GM12878 (cell line): ENCODE measurements around the gene SBK2. TPM values are rescaled to one million over a fixed set of nuclear protein-coding genes. Genes with fewer than 3 reads are reported as not detected.

Experiments
- BACH1 ChIP-seq: fragments of 450-650 bp; IDR thresholded peaks from 2 replicates; pipeline ENCODE4 v1.6.1; 2017; ENCODE audit warnings: mild to moderate bottlenecking, borderline replicate concordance
- BHLHE40 ChIP-seq, 2 experiments: fragments of 450-650 bp in 1 of 2; IDR thresholded peaks; 2 replicates each; pipeline ENCODE4 v1.6.1; 2011 to 2017; ENCODE audit warnings: low read depth in 2 of 2, borderline replicate concordance in 1 of 2, improper control_type of control experiment in 1 of 2, low read length in 1 of 2, mild to moderate bottlenecking in 1 of 2
- BMI1 ChIP-seq: fragments of 450-650 bp; IDR thresholded peaks from 2 replicates; pipeline ENCODE4 v1.6.1; 2016; ENCODE audit warnings: mild to moderate bottlenecking, moderate library complexity, borderline replicate concordance
- BRCA1 ChIP-seq: IDR thresholded peaks from 2 replicates; pipeline ENCODE4 v1.6.1; 2011; ENCODE audit warnings: low read depth, low read length, improper control_type of control experiment
- FOS ChIP-seq: IDR thresholded peaks from 3 replicates; pipeline ENCODE4 v1.6.1; 2011; ENCODE audit warnings: borderline replicate concordance; ENCODE audit not compliant: insufficient read length; ENCODE audit errors: extremely low read depth
- HDGF ChIP-seq: fragments of 450-650 bp; IDR thresholded peaks from 2 replicates; pipeline ENCODE4 v1.6.1; 2016; ENCODE audit warnings: antibody characterized with exemption
- IKZF2 ChIP-seq, 2 experiments: fragments of 450-650 bp; IDR thresholded peaks; 2 replicates each; pipeline ENCODE4 v1.6.1; 2017; ENCODE audit warnings: mild to moderate bottlenecking in 2 of 2, moderate library complexity in 2 of 2
- IRF4 ChIP-seq: IDR thresholded peaks from 2 replicates; pipeline ENCODE4 v1.6.1; 2011; ENCODE audit warnings: low read depth, low read length
- MYC ChIP-seq: IDR thresholded peaks from 2 replicates; pipeline ENCODE4 v1.6.1; 2011; ENCODE audit warnings: mild to moderate bottlenecking, low read length, moderate library complexity, inconsistent platforms; ENCODE audit not compliant: insufficient read depth, insufficient replicate concordance, insufficient read length, severe bottlenecking
- PML ChIP-seq: IDR thresholded peaks from 2 replicates; pipeline ENCODE4 v1.6.1; 2012; ENCODE audit warnings: low read length, inconsistent platforms
- POU2F2 ChIP-seq: IDR thresholded peaks from 3 replicates; pipeline ENCODE4 v1.6.1; 2011; ENCODE audit warnings: low read depth, mild to moderate bottlenecking, low read length, borderline replicate concordance
- SRF ChIP-seq, 2 experiments: IDR thresholded peaks; 2 replicates each; pipeline ENCODE4 v1.6.1; 2011; ENCODE audit warnings: low read depth in 2 of 2, low read length in 2 of 2, mild to moderate bottlenecking in 1 of 2, moderate library complexity in 1 of 2
- STAT1 ChIP-seq: fragments of 450-650 bp; conservative IDR thresholded peaks from 2 replicates; pipeline ENCODE4 v1.6.1; 2014; ENCODE audit warnings: antibody characterized with exemption, mild to moderate bottlenecking
- STAT3 ChIP-seq: IDR thresholded peaks from 2 replicates; pipeline ENCODE4 v1.6.1; 2011; ENCODE audit warnings: low read depth, low read length, improper control_type of control experiment
- TCF12 ChIP-seq: IDR thresholded peaks from 2 replicates; pipeline ENCODE4 v1.6.1; 2011; ENCODE audit warnings: low read depth, mild to moderate bottlenecking, low read length
- ZNF24 ChIP-seq: fragments of 450-650 bp; IDR thresholded peaks from 2 replicates; pipeline ENCODE4 v1.6.1; 2017; ENCODE audit warnings: antibody characterized with exemption, mild to moderate bottlenecking
- ZSCAN29 ChIP-seq: fragments of 450-650 bp; IDR thresholded peaks from 2 replicates; pipeline ENCODE4 v1.6.1; 2017; ENCODE audit warnings: mild to moderate bottlenecking, moderate library complexity
- polyA plus RNA-seq, 11 experiments: library from polyadenylated mRNA; depleted of rRNA in 4 of 11; unstranded in 6 of 11; stranded (reverse) in 5 of 11; fragments of >200 nt; fragmentation: Nextera tagmentation in 4 of 11; fragmentation: Illumina TruSeq in 1 of 11; extraction: Ambion mirVana in 4 of 11; extraction: Trizol in 1 of 11; gene quantifications; 1 replicate in 1 of 11; 2 replicates in 10 of 11; pipeline versions ENCODE4 v1.2.1 to v1.2.3, GENCODE V29; 2011 to 2016; ENCODE audit warnings: inconsistent platforms in 2 of 11, missing spikeins in 2 of 11, low read depth in 1 of 11
- total RNA-seq, 4 experiments: library from RNA; depleted of rRNA in 3 of 4; stranded (reverse); fragments of >200 nt in 3 of 4; fragmentation: Illumina TruSeq in 1 of 4; extraction: Trizol in 1 of 4; gene quantifications; 2 replicates each; pipeline versions ENCODE4 v1.2.1 to v1.2.3, GENCODE V29; 2013 to 2021
- TF ChIP-seq, protein P1 (sequence below): fragments of 450-650 bp; IDR thresholded peaks from 2 replicates; pipeline ENCODE4 v1.6.1; 2018; ENCODE audit warnings: mild to moderate bottlenecking, low read depth, moderate library complexity; ENCODE audit not compliant: partially characterized antibody
- TF ChIP-seq, protein P2 (sequence below): fragments of 450-650 bp; IDR thresholded peaks from 2 replicates; pipeline ENCODE4 v1.6.1; 2016; ENCODE audit warnings: mild to moderate bottlenecking
- TF ChIP-seq, protein P3 (sequence below): IDR thresholded peaks from 2 replicates; pipeline ENCODE4 v1.6.1; 2012; ENCODE audit warnings: mild to moderate bottlenecking, low read depth, low read length

SBK2 gene
- total and polyA plus RNA-seq, 10 of the 15 experiments (the other 5 are each of a cell fraction or from before 2014, with no cell fraction given), result not detected

DNA sequence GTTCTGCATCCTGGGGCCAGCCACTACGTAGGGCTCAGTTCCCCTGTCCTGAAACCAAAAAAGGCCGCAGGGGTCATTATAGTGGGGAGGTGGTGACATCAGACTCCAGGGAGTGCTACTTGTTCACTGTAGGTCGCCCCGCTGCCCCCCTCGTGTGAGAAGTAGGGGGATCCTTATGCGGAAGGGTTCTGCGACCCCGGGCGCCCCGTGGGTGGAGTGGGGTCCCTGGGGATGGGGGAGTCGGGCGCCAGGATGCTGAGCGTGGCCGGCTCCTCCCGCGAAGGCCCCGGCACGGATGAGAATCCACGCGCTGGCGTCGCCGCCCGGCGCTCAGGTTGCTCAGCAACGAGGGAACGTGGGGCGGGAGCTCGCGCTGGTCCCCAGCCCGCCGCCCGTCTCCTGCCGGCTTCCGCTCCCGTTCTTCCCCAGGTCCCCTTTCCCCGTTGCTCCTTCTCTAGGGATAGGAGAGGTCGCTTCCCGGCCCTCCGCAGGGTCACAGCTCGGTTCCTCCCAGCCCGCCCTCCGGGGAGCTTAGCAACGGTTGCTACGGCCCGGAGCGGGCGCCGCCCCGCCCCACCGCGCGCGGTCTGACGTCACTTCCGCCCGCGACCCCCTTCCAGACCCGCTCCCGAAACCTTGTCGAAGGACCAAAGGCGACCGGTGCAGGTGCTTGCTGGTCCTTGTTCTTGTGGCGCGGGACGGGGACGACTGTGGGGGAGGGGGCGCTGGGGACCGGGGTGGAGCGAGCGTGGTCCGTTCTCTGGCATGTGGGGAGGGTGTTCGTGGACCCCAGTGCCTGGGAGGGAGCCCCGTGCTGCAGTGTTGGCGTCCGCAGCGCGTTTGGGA is 52.1 kb downstream of the SBK2 start, which contains the start of gene NAT14 (continued):
- TF ChIP-seq BACH1 (peak; percentile 47; the same call in 1 of the 2 replicates), ZNF24 (no peak), IRF4 (no peak), STAT1 (no peak), BHLHE40 (IDR thresholded peaks at IDR 0.05; ENCODE audit: borderline replicate concordance in 1 of 2, low read depth in 2 of 2, low read length in 1 of 2) (0 out of 4 replicates have a peak, but pooled peaks of 1 of the 2 experiments have one; percentile 14), BMI1 (peak; percentile 81), TCF12 (no peak), BRCA1 (no peak), ZSCAN29 (no peak), POU2F2 (no peak), IKZF2 (IDR thresholded peaks at IDR 0.05) (no peak; a peak in 1 of 4 replicates), PML (no peak), SRF (IDR thresholded peaks at IDR 0.05; ENCODE audit: low read depth in 2 of 2, low read length in 2 of 2) (no peak), MYC (no peak), FOS (no peak), HDGF (no peak), STAT3 (no peak)
- TF ChIP-seq, protein P1, sequence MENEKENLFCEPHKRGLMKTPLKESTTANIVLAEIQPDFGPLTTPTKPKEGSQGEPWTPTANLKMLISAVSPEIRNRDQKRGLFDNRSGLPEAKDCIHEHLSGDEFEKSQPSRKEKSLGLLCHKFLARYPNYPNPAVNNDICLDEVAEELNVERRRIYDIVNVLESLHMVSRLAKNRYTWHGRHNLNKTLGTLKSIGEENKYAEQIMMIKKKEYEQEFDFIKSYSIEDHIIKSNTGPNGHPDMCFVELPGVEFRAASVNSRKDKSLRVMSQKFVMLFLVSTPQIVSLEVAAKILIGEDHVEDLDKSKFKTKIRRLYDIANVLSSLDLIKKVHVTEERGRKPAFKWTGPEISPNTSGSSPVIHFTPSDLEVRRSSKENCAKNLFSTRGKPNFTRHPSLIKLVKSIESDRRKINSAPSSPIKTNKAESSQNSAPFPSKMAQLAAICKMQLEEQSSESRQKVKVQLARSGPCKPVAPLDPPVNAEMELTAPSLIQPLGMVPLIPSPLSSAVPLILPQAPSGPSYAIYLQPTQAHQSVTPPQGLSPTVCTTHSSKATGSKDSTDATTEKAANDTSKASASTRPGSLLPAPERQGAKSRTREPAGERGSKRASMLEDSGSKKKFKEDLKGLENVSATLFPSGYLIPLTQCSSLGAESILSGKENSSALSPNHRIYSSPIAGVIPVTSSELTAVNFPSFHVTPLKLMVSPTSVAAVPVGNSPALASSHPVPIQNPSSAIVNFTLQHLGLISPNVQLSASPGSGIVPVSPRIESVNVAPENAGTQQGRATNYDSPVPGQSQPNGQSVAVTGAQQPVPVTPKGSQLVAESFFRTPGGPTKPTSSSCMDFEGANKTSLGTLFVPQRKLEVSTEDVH, result no peak
- TF ChIP-seq, protein P2, sequence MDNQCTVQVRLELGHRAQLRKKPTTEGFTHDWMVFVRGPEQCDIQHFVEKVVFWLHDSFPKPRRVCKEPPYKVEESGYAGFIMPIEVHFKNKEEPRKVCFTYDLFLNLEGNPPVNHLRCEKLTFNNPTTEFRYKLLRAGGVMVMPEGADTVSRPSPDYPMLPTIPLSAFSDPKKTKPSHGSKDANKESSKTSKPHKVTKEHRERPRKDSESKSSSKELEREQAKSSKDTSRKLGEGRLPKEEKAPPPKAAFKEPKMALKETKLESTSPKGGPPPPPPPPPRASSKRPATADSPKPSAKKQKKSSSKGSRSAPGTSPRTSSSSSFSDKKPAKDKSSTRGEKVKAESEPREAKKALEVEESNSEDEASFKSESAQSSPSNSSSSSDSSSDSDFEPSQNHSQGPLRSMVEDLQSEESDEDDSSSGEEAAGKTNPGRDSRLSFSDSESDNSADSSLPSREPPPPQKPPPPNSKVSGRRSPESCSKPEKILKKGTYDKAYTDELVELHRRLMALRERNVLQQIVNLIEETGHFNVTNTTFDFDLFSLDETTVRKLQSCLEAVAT, result no peak
- TF ChIP-seq, protein P3, sequence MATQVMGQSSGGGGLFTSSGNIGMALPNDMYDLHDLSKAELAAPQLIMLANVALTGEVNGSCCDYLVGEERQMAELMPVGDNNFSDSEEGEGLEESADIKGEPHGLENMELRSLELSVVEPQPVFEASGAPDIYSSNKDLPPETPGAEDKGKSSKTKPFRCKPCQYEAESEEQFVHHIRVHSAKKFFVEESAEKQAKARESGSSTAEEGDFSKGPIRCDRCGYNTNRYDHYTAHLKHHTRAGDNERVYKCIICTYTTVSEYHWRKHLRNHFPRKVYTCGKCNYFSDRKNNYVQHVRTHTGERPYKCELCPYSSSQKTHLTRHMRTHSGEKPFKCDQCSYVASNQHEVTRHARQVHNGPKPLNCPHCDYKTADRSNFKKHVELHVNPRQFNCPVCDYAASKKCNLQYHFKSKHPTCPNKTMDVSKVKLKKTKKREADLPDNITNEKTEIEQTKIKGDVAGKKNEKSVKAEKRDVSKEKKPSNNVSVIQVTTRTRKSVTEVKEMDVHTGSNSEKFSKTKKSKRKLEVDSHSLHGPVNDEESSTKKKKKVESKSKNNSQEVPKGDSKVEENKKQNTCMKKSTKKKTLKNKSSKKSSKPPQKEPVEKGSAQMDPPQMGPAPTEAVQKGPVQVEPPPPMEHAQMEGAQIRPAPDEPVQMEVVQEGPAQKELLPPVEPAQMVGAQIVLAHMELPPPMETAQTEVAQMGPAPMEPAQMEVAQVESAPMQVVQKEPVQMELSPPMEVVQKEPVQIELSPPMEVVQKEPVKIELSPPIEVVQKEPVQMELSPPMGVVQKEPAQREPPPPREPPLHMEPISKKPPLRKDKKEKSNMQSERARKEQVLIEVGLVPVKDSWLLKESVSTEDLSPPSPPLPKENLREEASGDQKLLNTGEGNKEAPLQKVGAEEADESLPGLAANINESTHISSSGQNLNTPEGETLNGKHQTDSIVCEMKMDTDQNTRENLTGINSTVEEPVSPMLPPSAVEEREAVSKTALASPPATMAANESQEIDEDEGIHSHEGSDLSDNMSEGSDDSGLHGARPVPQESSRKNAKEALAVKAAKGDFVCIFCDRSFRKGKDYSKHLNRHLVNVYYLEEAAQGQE, result no peak
